Measurements from ENCODE around the gene LCMT2. TPM values are rescaled to one million over a fixed set of nuclear protein-coding genes. Genes with fewer than 3 reads are reported as not detected.

LCMT2 gene, protein sequence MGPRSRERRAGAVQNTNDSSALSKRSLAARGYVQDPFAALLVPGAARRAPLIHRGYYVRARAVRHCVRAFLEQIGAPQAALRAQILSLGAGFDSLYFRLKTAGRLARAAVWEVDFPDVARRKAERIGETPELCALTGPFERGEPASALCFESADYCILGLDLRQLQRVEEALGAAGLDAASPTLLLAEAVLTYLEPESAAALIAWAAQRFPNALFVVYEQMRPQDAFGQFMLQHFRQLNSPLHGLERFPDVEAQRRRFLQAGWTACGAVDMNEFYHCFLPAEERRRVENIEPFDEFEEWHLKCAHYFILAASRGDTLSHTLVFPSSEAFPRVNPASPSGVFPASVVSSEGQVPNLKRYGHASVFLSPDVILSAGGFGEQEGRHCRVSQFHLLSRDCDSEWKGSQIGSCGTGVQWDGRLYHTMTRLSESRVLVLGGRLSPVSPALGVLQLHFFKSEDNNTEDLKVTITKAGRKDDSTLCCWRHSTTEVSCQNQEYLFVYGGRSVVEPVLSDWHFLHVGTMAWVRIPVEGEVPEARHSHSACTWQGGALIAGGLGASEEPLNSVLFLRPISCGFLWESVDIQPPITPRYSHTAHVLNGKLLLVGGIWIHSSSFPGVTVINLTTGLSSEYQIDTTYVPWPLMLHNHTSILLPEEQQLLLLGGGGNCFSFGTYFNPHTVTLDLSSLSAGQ
- total RNA-seq = 1 to 10 TPM; 3.0 to 6.2 (median 5.3) TPM

DNA sequence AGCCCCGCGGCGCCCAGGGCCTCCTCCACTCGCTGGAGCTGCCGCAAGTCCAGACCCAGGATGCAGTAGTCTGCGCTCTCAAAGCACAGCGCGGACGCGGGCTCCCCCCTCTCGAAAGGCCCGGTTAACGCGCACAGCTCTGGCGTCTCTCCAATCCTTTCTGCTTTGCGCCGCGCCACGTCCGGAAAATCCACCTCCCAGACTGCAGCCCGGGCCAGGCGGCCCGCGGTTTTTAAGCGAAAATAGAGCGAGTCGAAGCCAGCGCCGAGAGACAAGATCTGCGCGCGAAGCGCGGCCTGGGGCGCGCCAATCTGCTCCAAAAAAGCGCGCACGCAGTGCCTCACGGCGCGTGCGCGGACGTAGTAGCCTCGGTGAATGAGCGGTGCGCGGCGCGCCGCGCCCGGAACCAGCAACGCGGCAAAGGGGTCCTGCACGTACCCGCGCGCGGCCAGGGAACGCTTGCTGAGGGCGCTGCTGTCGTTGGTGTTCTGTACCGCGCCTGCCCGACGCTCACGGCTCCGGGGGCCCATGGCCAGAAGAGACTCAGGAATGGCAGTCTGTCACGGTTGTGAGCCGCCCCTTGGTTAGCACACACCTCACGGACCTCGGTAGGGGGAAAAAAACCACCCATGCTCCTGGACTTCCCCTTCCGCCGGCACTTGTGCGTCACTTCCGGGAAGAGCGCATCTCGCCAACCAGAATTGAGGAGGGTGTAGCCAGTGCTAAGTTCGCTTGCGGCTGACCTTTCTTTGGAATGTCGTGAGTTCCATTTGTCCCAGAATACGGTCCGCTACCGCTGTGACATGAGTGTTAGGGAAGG lies at the start of gene LCMT2:
Gene LCMT2 (minus strand): TSS at position 614 of the 820 bp plus-strand sequence. CDS start 84 bp downstream, at position 530.
- no peaks in the 10 kb centered on the region for H3K36me3 ChIP-seq
- peak; percentile 95 to 98 for ATAC-seq
- H3K9me3 ChIP-seq = no peaks in the 10 kb centered on the region
- TF ChIP-seq, protein P1, sequence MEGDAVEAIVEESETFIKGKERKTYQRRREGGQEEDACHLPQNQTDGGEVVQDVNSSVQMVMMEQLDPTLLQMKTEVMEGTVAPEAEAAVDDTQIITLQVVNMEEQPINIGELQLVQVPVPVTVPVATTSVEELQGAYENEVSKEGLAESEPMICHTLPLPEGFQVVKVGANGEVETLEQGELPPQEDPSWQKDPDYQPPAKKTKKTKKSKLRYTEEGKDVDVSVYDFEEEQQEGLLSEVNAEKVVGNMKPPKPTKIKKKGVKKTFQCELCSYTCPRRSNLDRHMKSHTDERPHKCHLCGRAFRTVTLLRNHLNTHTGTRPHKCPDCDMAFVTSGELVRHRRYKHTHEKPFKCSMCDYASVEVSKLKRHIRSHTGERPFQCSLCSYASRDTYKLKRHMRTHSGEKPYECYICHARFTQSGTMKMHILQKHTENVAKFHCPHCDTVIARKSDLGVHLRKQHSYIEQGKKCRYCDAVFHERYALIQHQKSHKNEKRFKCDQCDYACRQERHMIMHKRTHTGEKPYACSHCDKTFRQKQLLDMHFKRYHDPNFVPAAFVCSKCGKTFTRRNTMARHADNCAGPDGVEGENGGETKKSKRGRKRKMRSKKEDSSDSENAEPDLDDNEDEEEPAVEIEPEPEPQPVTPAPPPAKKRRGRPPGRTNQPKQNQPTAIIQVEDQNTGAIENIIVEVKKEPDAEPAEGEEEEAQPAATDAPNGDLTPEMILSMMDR (IDR thresholded peaks at IDR 0.05 in 4 of 5, conservative IDR thresholded peaks at IDR 0.05 in 1 of 5) = peak in 4 of 5 experiments; percentile 7 to 44 (median 26)
- TF ChIP-seq POLR2A (IDR thresholded peaks at IDR 0.05) = peak; percentile 65 to 70
- intact Hi-C loops (cut with DNase I; ENCODE audit: low total_unique reads) = loop anchor here (2.0 to 10.0 kb wide), 3 partner anchors 41 to 225 kb away; partner anchors contain the start of genes TUBGCP4, UBR1 and ZSCAN29
- H3K27me3 ChIP-seq = no peaks in the 10 kb centered on the region
- peaks cover 35 to 37% of the 10 kb centered on the region in 2 donors for H3K4me1 ChIP-seq
- DNase-seq = peak; percentile 91 to 94
- H3K27ac ChIP-seq = peak within 1 kb of the TSS; percentile 92 to 99 (median 94)
- H3K4me3 ChIP-seq = peak within 1 kb of the TSS; percentile 75 to 98 (median 86)
- in situ Hi-C loops (cut with MboI; ENCODE audit: low sequenced_read_pairs in 4 of 4) = loop anchor here in 1 of 4 donors (10.0 kb wide), 1 partner anchor 165 kb away; the partner anchor contains the start of gene TP53BP1

DNA sequence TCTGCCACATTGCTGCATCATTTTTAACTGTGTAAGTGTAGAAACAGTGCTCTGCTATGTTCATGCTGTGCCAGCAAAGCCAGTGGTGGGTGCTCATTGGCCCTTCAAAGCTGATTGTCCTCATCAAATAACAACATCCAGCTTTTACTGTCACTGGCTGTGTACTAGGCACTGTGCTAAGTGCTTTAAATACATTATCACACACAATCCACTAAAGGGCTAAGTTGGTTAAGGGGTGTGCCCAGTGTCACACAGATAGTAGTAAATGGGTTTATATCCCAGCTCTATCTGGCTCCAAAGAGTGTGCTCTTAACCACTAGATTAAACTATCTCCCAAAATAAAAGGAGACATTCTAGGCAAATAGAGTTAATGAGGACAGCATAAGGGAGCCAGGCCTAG lies 48.2 kb upstream of the LCMT2 start:
- DNase-seq (no peak), ATAC-seq (no peak)
- in situ Hi-C loops (cut with MboI; ENCODE audit: low sequenced_read_pairs in 4 of 4) = no loop called here
- Histone ChIP-seq H3K4me1 (peaks cover 7 to 8% of the 10 kb centered on the region in 2 donors), H3K27me3 (no peaks in the 10 kb centered on the region), H3K36me3 (peaks cover 0 to 55% of the 10 kb centered on the region in 2 donors), H3K9me3 (no peaks in the 10 kb centered on the region), H3K4me3 (no peak overlapping the region), H3K27ac (no peak overlapping the region)
- TF ChIP-seq, protein P1 (IDR thresholded peaks at IDR 0.05 in 4 of 5, conservative IDR thresholded peaks at IDR 0.05 in 1 of 5) = no peak
- intact Hi-C loops (cut with DNase I; ENCODE audit: low total_unique reads) = loop anchor here (5.0 kb wide), 1 partner anchor 134 kb away; no protein-coding TSS in a partner anchor

DNA sequence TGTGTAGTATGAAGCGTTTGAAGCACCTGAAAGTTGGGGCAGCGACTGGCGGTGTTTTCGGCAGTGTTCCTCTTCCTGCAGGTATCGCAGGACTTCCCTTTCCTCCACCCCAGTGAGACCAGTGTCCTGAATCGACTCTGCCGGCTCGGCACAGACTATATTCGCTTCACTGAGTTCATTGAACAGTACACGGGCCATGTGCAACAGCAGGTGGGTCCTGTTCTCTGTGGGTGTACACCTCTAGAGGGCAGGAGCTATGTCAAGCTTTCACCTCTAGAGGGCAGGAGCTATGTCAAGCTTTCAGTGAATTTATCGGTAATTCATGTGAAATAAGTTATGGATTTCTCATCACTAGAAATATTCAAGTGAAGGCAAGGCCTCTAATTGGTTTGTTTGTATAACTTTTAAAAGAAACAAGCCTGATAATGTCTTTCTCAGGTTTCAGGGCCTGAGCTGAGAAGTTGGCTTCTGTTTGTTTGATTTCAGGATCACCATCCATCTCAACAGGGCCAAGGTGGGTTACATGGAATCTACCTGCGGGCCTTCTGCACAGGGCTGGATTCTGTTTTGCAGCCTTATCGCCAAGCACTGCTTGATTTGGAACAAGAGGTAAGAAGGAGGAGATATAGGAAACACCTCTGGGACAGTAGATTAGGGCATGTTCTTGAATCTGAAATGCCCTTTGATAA lies 45.8 kb upstream of the LCMT2 start:
- Histone ChIP-seq H3K36me3 (peaks cover 0 to 44% of the 10 kb centered on the region in 2 donors), H3K9me3 (no peaks in the 10 kb centered on the region), H3K4me1 (peaks cover 10 to 14% of the 10 kb centered on the region in 2 donors), H3K27me3 (no peaks in the 10 kb centered on the region), H3K4me3 (no peak overlapping the region), H3K27ac (no peak overlapping the region)
- DNase-seq = no peak
- intact Hi-C loops (cut with DNase I; ENCODE audit: low total_unique reads) (loop anchor here (5.0 kb wide), 1 partner anchor 136 kb away; no protein-coding TSS in a partner anchor), in situ Hi-C loops (cut with MboI; ENCODE audit: low sequenced_read_pairs in 4 of 4) (no loop called here)
- TF ChIP-seq POLR2A (IDR thresholded peaks at IDR 0.05) = no peak
- TF ChIP-seq, protein P1 (IDR thresholded peaks at IDR 0.05 in 4 of 5, conservative IDR thresholded peaks at IDR 0.05 in 1 of 5) = peak in 2 of 5 experiments; percentile 39 to 55
- no peak for ATAC-seq
